Fibroblast of lung (primary cell): ENCODE measurements around the gene MYO18B. TPM values are rescaled to one million over a fixed set of nuclear protein-coding genes. Genes with fewer than 3 reads are reported as not detected.

Experiments used
- DNase-seq, 2 donors: peaks; one replicate each; pipeline versions ENCODE4 v3.0.0 to v3.0.0-alpha.2; 2010; ENCODE audit warnings: low read depth in 2 of 2
- H2AFZ ChIP-seq: 2 replicates; pipeline ENCODE4 v1.5.1; 2012; ENCODE audit warnings: low read length, control low read depth, inconsistent platforms
- H3K27ac ChIP-seq: 2 replicates; pipeline ENCODE4 v1.5.1; 2011; ENCODE audit warnings: low read length, control low read depth; ENCODE audit not compliant: insufficient read depth
- H3K27me3 ChIP-seq: 2 replicates; pipeline ENCODE4 v1.5.1; 2011; ENCODE audit warnings: mild to moderate bottlenecking, low read length; ENCODE audit not compliant: control insufficient read depth, insufficient read depth
- H3K36me3 ChIP-seq: 2 replicates; pipeline ENCODE4 v1.5.1; 2011; ENCODE audit warnings: low read length; ENCODE audit not compliant: control insufficient read depth, insufficient read depth
- H3K4me1 ChIP-seq: 2 replicates; pipeline ENCODE4 v1.5.1; 2011; ENCODE audit warnings: low read length; ENCODE audit not compliant: control insufficient read depth, insufficient read depth; ENCODE audit errors: extremely low read depth
- H3K4me2 ChIP-seq: 2 replicates; pipeline ENCODE4 v1.5.1; 2011; ENCODE audit warnings: low read length, control low read depth; ENCODE audit not compliant: insufficient read depth; ENCODE audit errors: extremely low read depth
- H3K4me3 ChIP-seq, 4 experiments: fragments of 200-600 bp in 1 of 4; sonication (generic) in 1 of 4; replicated peaks in 1 of 4; 2 replicates each; pipeline ENCODE4 v1.5.1; 2011 to 2016; ENCODE audit warnings: low read length in 4 of 4, low read depth in 3 of 4, mild to moderate bottlenecking in 3 of 4, control low read depth in 2 of 4, inconsistent platforms in 1 of 4, mixed read lengths in 1 of 4; ENCODE audit not compliant: insufficient read depth in 1 of 4; ENCODE audit errors: control extremely low read depth in 1 of 4
- H3K79me2 ChIP-seq: 2 replicates; pipeline ENCODE4 v1.5.1; 2012; ENCODE audit warnings: mild to moderate bottlenecking, low read length, inconsistent platforms; ENCODE audit not compliant: control insufficient read depth, insufficient read depth
- H3K9ac ChIP-seq: 2 replicates; pipeline ENCODE4 v1.5.1; 2011; ENCODE audit warnings: mild to moderate bottlenecking, low read length, control low read depth; ENCODE audit not compliant: insufficient read depth
- H3K9me3 ChIP-seq: 2 replicates; pipeline ENCODE4 v1.5.1; 2012; ENCODE audit warnings: low read depth, low read length; ENCODE audit not compliant: control insufficient read depth, insufficient read depth
- H4K20me1 ChIP-seq: 2 replicates; pipeline ENCODE4 v1.5.1; 2011; ENCODE audit warnings: low read length; ENCODE audit not compliant: control insufficient read depth, insufficient read depth; ENCODE audit errors: extremely low read depth
- CTCF ChIP-seq, 2 donors: IDR thresholded peaks in 1 of 2; conservative IDR thresholded peaks in 1 of 2; 1 replicate in 1 of 2; 2 replicates in 1 of 2; pipeline ENCODE4 v1.5.1; 2011 to 2012; ENCODE audit warnings: low read length in 2 of 2, control low read depth in 1 of 2, inconsistent platforms in 1 of 2, low read depth in 1 of 2, mild to moderate bottlenecking in 1 of 2
- EZH2 ChIP-seq: IDR thresholded peaks from 2 replicates; pipeline ENCODE4 v1.5.1; 2012; ENCODE audit warnings: low read length, control low read depth, mild to moderate bottlenecking; ENCODE audit errors: missing control alignments
- polyA plus RNA-seq, 2 donors: library from polyadenylated mRNA; depleted of rRNA in 1 of 2; stranded (reverse) in 1 of 2; unstranded in 1 of 2; fragments of >200 nt; gene quantifications; 2 replicates each; pipeline ENCODE4 v1.2.1, GENCODE V29; 2011 to 2012; ENCODE audit warnings: missing spikeins in 1 of 2
- total RNA-seq: library from RNA; depleted of rRNA; stranded (reverse); fragments of >200 nt; gene quantifications from 2 replicates; pipeline ENCODE4 v1.2.1, GENCODE V29; 2014

MYO18B gene
- total and polyA plus RNA-seq, 2 donors (not counting 1 experiment from before 2014, with no cell fraction given), result 0.17 TPM; not detected in 1

- Histone ChIP-seq H3K9me3 (no peaks in the 10 kb centered on the region), H3K36me3 (no peaks in the 10 kb centered on the region), H3K27me3 (peaks cover 2% of the 10 kb centered on the region), H2AFZ (no peak overlapping the region), H3K79me2 (no peaks in the 10 kb centered on the region), H3K9ac (no peak overlapping the region), H4K20me1 (no peaks in the 10 kb centered on the region), H3K27ac (no peak overlapping the region), H3K4me2 (no peak overlapping the region), H3K4me3 (no peak overlapping the region), H3K4me1 (no peaks in the 10 kb centered on the region)
- TF ChIP-seq EZH2 (no peak), CTCF (conservative IDR thresholded peaks at IDR 0.05 in 1 of 2, IDR thresholded peaks at IDR 0.05 in 1 of 2; ENCODE audit: low read depth in 1 of 2, low read length in 2 of 2) (no peak)
- DNase-seq, result no peak
These were observed 13.9 kb upstream of the MYO18B start for GRCh38 chr22:25728071-25728470.

DNA sequence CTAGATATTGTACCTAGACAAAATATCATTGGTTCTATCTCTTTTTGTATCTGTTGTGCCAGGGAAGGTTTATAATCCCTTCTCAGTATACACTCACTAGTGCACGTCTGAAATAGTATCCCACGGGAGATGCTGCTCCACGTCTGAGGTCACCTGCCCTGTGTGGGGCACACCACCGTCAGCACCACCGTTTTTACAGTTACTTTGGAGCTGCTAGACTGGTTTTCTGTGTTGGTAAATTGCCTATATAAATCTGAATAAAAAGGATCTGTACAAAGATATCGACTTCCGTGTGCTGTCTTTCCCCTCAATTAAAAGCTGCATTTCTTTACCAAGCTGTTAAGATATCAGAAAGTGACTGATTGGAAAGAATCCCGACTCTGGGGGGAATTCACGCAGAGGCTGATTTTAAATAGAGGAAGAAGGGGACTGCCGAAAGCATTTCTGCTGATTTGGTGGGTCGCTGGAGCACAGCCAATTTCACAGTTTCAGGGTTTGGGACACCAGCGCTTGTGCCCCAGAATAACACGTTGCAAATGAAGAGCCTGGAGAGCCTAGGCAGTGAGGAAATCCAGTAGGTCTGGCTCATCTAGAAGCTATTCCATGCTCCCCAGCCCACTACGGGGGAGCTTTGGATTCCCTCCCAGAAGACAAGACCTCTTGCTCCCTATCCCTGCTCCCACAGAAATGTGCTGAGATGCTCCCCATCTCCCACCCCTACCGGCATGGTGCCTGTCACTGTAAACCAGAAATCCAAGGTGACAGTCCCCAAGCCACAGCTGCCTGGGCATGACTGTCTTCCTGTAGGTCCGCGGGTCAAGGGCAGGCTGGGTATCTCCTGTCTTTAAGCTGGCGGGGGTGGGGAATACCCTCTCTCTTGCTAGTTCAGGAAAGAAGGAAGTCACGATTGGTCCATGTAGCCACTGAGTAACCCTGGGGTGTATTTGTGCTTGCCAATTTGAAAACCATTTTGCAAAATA, 12.7 kb upstream of the MYO18B start:
- peaks cover 2% of the 10 kb centered on the region for H3K27me3 ChIP-seq
- H3K27ac ChIP-seq, result no peak overlapping the region
- no peak overlapping the region for H3K4me3 ChIP-seq
- DNase-seq, result no peak
- no peaks in the 10 kb centered on the region for H3K36me3 ChIP-seq
- no peak overlapping the region for H3K9ac ChIP-seq
- H3K79me2 ChIP-seq, result no peaks in the 10 kb centered on the region
- H2AFZ ChIP-seq, result no peak overlapping the region
- H3K9me3 ChIP-seq, result no peaks in the 10 kb centered on the region
- no peaks in the 10 kb centered on the region for H4K20me1 ChIP-seq
- no peak overlapping the region for H3K4me2 ChIP-seq
- TF ChIP-seq CTCF (conservative IDR thresholded peaks at IDR 0.05 in 1 of 2, IDR thresholded peaks at IDR 0.05 in 1 of 2; ENCODE audit: low read depth in 1 of 2, low read length in 2 of 2), result no peak
- TF ChIP-seq EZH2, result no peak
- no peaks in the 10 kb centered on the region for H3K4me1 ChIP-seq

DNA sequence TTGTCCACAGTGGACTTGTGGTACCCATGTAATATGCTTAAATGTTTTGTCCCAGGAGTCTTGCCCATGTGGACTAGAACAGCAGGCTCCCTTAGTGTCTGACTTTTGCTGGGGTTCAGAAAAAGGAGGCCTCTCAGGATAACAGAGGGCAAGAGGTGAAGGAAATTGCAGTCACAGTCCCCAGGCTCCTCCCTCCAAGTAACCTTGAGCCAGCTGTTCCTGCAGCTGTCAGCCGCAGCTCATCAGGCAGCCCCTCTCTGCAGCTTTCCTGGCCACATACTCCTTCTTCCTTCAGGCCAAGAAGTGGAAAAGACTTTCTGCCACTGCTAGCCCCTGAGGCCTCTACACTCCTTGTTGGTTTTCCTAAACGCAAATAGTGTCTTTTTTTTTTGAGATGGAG, 6.3 kb upstream of the MYO18B start:
- no peaks in the 10 kb centered on the region for H3K4me1 ChIP-seq
- no peaks in the 10 kb centered on the region for H3K9me3 ChIP-seq
- H3K27me3 ChIP-seq, result peaks cover 2% of the 10 kb centered on the region
- no peaks in the 10 kb centered on the region for H3K79me2 ChIP-seq
- no peak overlapping the region for H3K4me2 ChIP-seq
- no peaks in the 10 kb centered on the region for H4K20me1 ChIP-seq
- no peak overlapping the region for H2AFZ ChIP-seq
- no peak for TF ChIP-seq EZH2
- no peak for TF ChIP-seq CTCF (conservative IDR thresholded peaks at IDR 0.05 in 1 of 2, IDR thresholded peaks at IDR 0.05 in 1 of 2; ENCODE audit: low read depth in 1 of 2, low read length in 2 of 2)
- DNase-seq, result no peak
- H3K9ac ChIP-seq, result no peak overlapping the region
- H3K4me3 ChIP-seq, result no peak overlapping the region
- H3K36me3 ChIP-seq, result no peaks in the 10 kb centered on the region
- H3K27ac ChIP-seq, result no peak overlapping the region
